HG03095 (cell line): ENCODE data around the gene HEPHL1.

Source experiments
- ATAC-seq: cut with Tn5 transposase; IDR thresholded peaks from one replicate; pipeline ENCODE4 v1.9.1; 2021; ENCODE audit warnings: moderate library complexity; ENCODE audit not compliant: unreplicated experiment

Gene HEPHL1

GRCh38 chr11:94017446-94017845 is 3.7 kb upstream of the HEPHL1 start:
- no peak for ATAC-seq

- no peak for ATAC-seq
Measured at GRCh38 chr11:94018721-94019120, 2.4 kb upstream of the HEPHL1 start.

- ATAC-seq = no peak
Measured at GRCh38 chr11:94023856-94024255, 2.7 kb downstream of the HEPHL1 start.

GRCh38 chr11:94024547-94024946 is 3.4 kb downstream of the HEPHL1 start:
- no peak for ATAC-seq

GRCh38 chr11:94025690-94026394 is 4.7 kb downstream of the HEPHL1 start:
- ATAC-seq = no peak

- no peak for ATAC-seq
Measured at GRCh38 chr11:94027210-94027609, 6.1 kb downstream of the HEPHL1 start.

GRCh38 chr11:94028436-94028835 is 7.3 kb downstream of the HEPHL1 start:
- ATAC-seq = no peak

- no peak for ATAC-seq
Measured at GRCh38 chr11:94030059-94030458, 8.9 kb downstream of the HEPHL1 start.

- ATAC-seq = no peak
Measured at GRCh38 chr11:94031625-94032024, 10.5 kb downstream of the HEPHL1 start.

GRCh38 chr11:94032066-94032465 is 10.9 kb downstream of the HEPHL1 start:
- no peak for ATAC-seq

GRCh38 chr11:94032725-94033124 is 11.6 kb downstream of the HEPHL1 start:
- ATAC-seq = no peak

GRCh38 chr11:94034207-94034606 is 13.1 kb downstream of the HEPHL1 start:
- no peak for ATAC-seq

- no peak for ATAC-seq
Measured at GRCh38 chr11:94036096-94036495, 14.9 kb downstream of the HEPHL1 start.

GRCh38 chr11:94043241-94043640 is 22.1 kb downstream of the HEPHL1 start:
- ATAC-seq = no peak

GRCh38 chr11:94046796-94047195 is 25.6 kb downstream of the HEPHL1 start:
- ATAC-seq = no peak

- ATAC-seq = no peak
Measured at GRCh38 chr11:94048032-94048709, 27.0 kb downstream of the HEPHL1 start.

- ATAC-seq = no peak
Measured at GRCh38 chr11:94049351-94049750, 28.2 kb downstream of the HEPHL1 start.

GRCh38 chr11:94058630-94059029 is 37.5 kb downstream of the HEPHL1 start:
- ATAC-seq = no peak

GRCh38 chr11:94059065-94059464 is 37.9 kb downstream of the HEPHL1 start:
- ATAC-seq = no peak

GRCh38 chr11:94060401-94060800 is 39.2 kb downstream of the HEPHL1 start:
- no peak for ATAC-seq

- no peak for ATAC-seq
Measured at GRCh38 chr11:94062360-94062759, 41.2 kb downstream of the HEPHL1 start.

GRCh38 chr11:94066901-94067429 is 45.8 kb downstream of the HEPHL1 start:
- no peak for ATAC-seq
